OCI-LY3 (cell line): ENCODE measurements around the gene AHNAK.

Source experiments
- H2AFZ ChIP-seq: fragments of 200-600, 300-600 bp; shearing (Covaris generic); 2 replicates; pipeline ENCODE4 v1.6.0; 2014; ENCODE audit warnings: antibody characterized with exemption, low read depth, low read length
- H3K27ac ChIP-seq: fragments of 200-600, 300-600 bp; sonication (generic); 2 replicates; pipeline ENCODE4 v1.5.1; 2014; ENCODE audit warnings: mild to moderate bottlenecking, low read length, moderate library complexity, mixed read lengths
- H3K27me3 ChIP-seq: fragments of 200-600, 300-600 bp; sonication (generic); 2 replicates; pipeline ENCODE4 v1.6.1; 2014; ENCODE audit warnings: low read depth, low read length, mixed read lengths
- H3K36me3 ChIP-seq: fragments of 200-600, 300-600 bp; sonication (generic); replicated peaks from 2 replicates; pipeline ENCODE3; 2014; ENCODE audit warnings: low read depth, low read length, mixed read lengths
- H3K4me1 ChIP-seq: fragments of 300-600, 200-600 bp; sonication (generic); 2 replicates; pipeline ENCODE4 v1.6.1; 2014; ENCODE audit warnings: low read length, mixed read lengths
- H3K4me2 ChIP-seq: fragments of 200-600, 300-600 bp; sonication (generic); 2 replicates; pipeline ENCODE4 v1.6.1; 2014; ENCODE audit warnings: low read length, mixed read lengths
- H3K4me3 ChIP-seq: fragments of 300-600, 200-600 bp; sonication (generic); 2 replicates; pipeline ENCODE4 v1.5.1; 2014; ENCODE audit warnings: antibody characterized with exemption, mild to moderate bottlenecking, low read length, moderate library complexity
- H3K79me2 ChIP-seq: fragments of 300-600, 200-600 bp; shearing (Covaris generic); 2 replicates; pipeline ENCODE4 v1.6.1; 2014; ENCODE audit warnings: mild to moderate bottlenecking, low read length, mixed read lengths
- H3K9ac ChIP-seq: fragments of 300-600, 200-600 bp; shearing (Covaris generic); 2 replicates; pipeline ENCODE4 v1.6.0; 2014; ENCODE audit warnings: mild to moderate bottlenecking, low read length, moderate library complexity
- H3K9me3 ChIP-seq: fragments of 200-600, 300-600 bp; shearing (Covaris generic); 2 replicates; pipeline ENCODE4 v1.6.1; 2014; ENCODE audit warnings: low read length, mixed read lengths; ENCODE audit not compliant: insufficient read depth
- H4K20me1 ChIP-seq: fragments of 200-600, 300-600 bp; sonication (generic); 2 replicates; pipeline ENCODE4 v1.6.1; 2016; ENCODE audit warnings: low read length, mixed read lengths; ENCODE audit not compliant: insufficient read depth
- EZH2phosphoT487 ChIP-seq: fragments of 200-600 bp; shearing (Covaris generic); IDR thresholded peaks from 2 replicates; pipeline ENCODE4 v1.6.1; 2018; ENCODE audit warnings: antibody characterized with exemption, mixed run types, low read depth
- TF ChIP-seq, protein P1 (sequence below): fragments of 200-600, 300-600 bp; sonication (generic); IDR thresholded peaks from 2 replicates; pipeline ENCODE4 v1.5.1; 2014; ENCODE audit warnings: antibody characterized with exemption, low read length, low read depth

AHNAK gene

GRCh38 chr11:62462508-62462892, 84.1 kb downstream of the AHNAK start:
- Histone ChIP-seq H3K27ac (no peak overlapping the region), H3K4me2 (no peak overlapping the region), H3K36me3 (no peaks in the 10 kb centered on the region), H3K27me3 (peaks cover 13% of the 10 kb centered on the region), H3K9me3 (no peaks in the 10 kb centered on the region), H3K4me1 (peaks cover 22% of the 10 kb centered on the region), H3K4me3 (no peak overlapping the region), H2AFZ (no peak overlapping the region), H3K9ac (no peak overlapping the region), H3K79me2 (no peaks in the 10 kb centered on the region), H4K20me1 (0 out of 2 replicates have a peak, but pooled peaks cover 3% of the 10 kb centered on the region)
- no peak for TF ChIP-seq EZH2phosphoT487
- TF ChIP-seq, protein P1, sequence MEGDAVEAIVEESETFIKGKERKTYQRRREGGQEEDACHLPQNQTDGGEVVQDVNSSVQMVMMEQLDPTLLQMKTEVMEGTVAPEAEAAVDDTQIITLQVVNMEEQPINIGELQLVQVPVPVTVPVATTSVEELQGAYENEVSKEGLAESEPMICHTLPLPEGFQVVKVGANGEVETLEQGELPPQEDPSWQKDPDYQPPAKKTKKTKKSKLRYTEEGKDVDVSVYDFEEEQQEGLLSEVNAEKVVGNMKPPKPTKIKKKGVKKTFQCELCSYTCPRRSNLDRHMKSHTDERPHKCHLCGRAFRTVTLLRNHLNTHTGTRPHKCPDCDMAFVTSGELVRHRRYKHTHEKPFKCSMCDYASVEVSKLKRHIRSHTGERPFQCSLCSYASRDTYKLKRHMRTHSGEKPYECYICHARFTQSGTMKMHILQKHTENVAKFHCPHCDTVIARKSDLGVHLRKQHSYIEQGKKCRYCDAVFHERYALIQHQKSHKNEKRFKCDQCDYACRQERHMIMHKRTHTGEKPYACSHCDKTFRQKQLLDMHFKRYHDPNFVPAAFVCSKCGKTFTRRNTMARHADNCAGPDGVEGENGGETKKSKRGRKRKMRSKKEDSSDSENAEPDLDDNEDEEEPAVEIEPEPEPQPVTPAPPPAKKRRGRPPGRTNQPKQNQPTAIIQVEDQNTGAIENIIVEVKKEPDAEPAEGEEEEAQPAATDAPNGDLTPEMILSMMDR: no peak

DNA sequence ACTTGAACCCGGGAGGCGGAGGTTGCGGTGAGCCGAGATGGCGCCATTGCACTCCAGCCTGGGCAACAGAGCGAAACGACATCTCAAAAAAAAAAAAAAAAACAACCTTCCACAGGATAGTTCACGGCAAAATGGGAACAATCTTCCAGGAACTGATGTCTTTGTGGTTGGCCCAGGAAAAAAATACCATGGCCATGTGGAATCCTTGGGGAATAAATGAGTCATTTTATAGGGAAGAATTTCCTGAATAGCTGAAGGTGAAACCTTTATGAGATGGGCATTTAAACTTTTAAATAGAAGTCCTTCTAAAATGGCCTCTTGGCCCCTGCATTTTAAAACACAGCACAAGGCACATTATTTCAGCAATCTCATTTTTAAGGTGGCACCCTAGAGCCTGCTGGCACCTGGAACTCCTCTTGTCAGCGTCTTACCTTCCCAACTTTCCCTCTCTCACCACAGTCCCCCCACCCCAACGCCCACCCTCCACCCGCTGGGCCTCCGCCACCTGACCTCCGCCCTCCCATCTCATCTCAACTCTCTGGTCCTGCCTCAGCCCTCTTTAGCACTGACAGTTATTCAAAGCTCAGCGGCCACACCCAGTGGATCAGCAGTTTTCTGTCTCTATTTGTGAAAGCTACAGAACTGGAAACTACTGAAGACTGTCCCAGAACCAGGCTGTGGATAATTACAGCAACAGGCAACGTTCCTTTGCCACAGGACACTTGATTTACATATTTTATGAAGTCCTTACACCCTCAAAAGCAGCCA, 84.7 kb downstream of the AHNAK start:
- H3K4me2 ChIP-seq: no peak overlapping the region
- no peak overlapping the region for H3K9ac ChIP-seq
- peaks cover 13% of the 10 kb centered on the region for H3K27me3 ChIP-seq
- H3K79me2 ChIP-seq: no peaks in the 10 kb centered on the region
- TF ChIP-seq EZH2phosphoT487: no peak
- TF ChIP-seq, protein P1: no peak
- no peak overlapping the region for H2AFZ ChIP-seq
- H3K9me3 ChIP-seq: no peaks in the 10 kb centered on the region
- H3K27ac ChIP-seq: no peak overlapping the region
- no peaks in the 10 kb centered on the region for H3K36me3 ChIP-seq
- no peak overlapping the region for H3K4me3 ChIP-seq
- peaks cover 22% of the 10 kb centered on the region for H3K4me1 ChIP-seq
- 0 out of 2 replicates have a peak, but pooled peaks cover 3% of the 10 kb centered on the region for H4K20me1 ChIP-seq

DNA sequence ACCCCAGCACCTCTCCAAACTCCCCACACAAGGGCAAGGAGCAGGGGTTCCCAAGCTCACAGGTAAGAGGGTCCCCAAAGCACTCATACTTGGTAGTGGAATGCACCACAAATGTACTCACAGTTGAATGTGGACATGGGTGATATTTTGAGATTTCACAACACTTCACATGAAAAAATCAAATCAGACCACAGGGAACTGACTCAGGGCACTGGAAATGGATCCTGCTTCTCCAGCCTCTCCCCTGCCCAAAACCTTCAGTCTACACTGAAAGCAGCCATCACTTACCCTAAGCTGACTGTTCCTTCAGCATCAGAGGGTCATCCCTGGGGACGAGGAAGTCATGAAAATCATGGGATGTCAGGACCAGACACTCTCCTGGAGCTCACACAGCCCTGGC, 87.5 kb downstream of the AHNAK start:
- Histone ChIP-seq H3K36me3 (no peaks in the 10 kb centered on the region), H2AFZ (no peak overlapping the region), H3K27me3 (peaks cover 12% of the 10 kb centered on the region), H3K4me3 (no peak overlapping the region), H3K79me2 (no peaks in the 10 kb centered on the region), H3K4me1 (peaks cover 10% of the 10 kb centered on the region), H4K20me1 (0 out of 2 replicates have a peak, but pooled peaks cover 3% of the 10 kb centered on the region), H3K9ac (no peak overlapping the region), H3K9me3 (no peaks in the 10 kb centered on the region), H3K27ac (no peak overlapping the region), H3K4me2 (no peak overlapping the region)
- TF ChIP-seq, protein P1: no peak
- TF ChIP-seq EZH2phosphoT487: no peak

DNA sequence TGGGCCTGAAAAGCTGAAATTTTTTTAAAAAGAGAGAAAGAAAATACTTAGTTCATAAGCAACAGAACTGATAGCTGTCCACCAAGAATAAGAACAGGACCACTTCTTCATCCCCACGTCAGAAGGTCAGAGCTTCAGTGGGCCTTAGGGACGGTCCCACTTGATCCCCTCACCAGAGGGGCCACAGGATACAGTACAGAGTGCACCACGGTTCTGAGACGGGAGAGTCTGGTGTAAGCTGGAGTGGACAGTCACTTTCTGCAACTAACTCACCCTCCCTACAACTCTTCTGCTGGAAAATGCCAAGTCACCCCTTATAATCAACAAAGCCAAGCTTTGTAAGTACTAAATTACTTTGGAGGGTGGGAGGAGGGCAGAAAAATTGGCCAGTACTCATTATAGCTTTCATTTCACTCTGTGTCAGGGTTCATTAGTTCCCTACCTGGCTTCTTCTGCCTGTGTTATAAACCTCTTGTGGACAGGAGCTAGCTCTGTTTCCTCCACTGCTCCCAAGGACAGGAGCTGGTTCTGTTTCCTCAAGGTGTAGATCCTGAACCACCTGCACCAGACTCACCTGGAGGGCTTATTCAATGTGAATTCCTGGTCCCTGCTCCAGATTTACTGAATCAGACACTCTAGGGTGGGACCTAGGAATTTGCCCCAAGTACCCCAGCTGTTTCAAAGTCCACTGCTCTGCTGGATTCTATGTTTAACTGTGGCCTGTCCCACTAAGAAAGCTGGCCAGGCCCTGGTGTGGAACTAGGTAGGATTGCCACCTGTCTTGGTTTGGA, 88.2 kb downstream of the AHNAK start:
- Histone ChIP-seq H3K36me3 (no peaks in the 10 kb centered on the region), H3K27ac (no peak overlapping the region), H3K4me3 (no peak overlapping the region), H3K4me1 (peaks cover 7% of the 10 kb centered on the region; the same call in 1 of the 2 replicates), H3K27me3 (peaks cover 9% of the 10 kb centered on the region; the same call in 1 of the 2 replicates), H3K79me2 (no peaks in the 10 kb centered on the region), H3K4me2 (no peak overlapping the region), H4K20me1 (0 out of 2 replicates have a peak, but pooled peaks cover 3% of the 10 kb centered on the region), H2AFZ (no peak overlapping the region), H3K9ac (no peak overlapping the region), H3K9me3 (no peaks in the 10 kb centered on the region)
- no peak for TF ChIP-seq EZH2phosphoT487
- TF ChIP-seq, protein P1: no peak
